Measurements from ENCODE around the gene ARPP19.

Gene ARPP19

DNA sequence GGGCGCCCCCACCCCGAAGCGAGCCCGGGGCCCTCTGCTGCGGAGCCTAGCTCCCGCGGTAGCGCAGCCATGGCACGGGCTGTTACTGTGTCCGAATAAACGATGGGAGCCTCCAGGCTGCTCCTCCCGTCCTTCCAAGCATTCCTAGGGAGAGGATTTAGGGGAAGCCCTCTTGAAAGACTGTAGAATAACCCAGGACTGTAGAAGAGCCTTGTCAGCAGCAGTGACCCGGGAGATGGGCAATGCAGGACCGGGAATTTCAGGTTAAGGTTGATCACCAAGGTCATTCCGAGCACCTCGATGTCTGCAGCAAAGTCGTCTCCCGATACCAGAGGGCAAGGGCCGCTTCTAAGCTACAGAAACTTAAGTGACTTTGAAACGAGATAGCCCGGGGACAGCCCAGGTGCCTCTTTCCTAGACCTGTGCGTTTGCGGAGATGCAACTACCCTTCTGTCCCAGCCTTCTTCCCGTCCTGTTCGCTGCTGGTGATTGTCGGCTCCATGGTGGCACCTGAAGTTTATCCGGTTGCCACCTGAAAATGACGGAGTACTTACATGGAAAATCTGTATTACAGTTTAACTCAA lies 39.4 kb downstream of the ARPP19 start:
- no peak for DNase-seq (ENCODE audit: low read depth)
- peak overlapping the region; percentile 65 for H3K4me3 ChIP-seq (ENCODE audit: control insufficient read depth, low read depth, low read length)
- TF ChIP-seq, protein P1, sequence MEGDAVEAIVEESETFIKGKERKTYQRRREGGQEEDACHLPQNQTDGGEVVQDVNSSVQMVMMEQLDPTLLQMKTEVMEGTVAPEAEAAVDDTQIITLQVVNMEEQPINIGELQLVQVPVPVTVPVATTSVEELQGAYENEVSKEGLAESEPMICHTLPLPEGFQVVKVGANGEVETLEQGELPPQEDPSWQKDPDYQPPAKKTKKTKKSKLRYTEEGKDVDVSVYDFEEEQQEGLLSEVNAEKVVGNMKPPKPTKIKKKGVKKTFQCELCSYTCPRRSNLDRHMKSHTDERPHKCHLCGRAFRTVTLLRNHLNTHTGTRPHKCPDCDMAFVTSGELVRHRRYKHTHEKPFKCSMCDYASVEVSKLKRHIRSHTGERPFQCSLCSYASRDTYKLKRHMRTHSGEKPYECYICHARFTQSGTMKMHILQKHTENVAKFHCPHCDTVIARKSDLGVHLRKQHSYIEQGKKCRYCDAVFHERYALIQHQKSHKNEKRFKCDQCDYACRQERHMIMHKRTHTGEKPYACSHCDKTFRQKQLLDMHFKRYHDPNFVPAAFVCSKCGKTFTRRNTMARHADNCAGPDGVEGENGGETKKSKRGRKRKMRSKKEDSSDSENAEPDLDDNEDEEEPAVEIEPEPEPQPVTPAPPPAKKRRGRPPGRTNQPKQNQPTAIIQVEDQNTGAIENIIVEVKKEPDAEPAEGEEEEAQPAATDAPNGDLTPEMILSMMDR (conservative IDR thresholded peaks at IDR 0.05; ENCODE audit: control insufficient read depth, insufficient read depth, low read depth, low read length): no peak

DNA sequence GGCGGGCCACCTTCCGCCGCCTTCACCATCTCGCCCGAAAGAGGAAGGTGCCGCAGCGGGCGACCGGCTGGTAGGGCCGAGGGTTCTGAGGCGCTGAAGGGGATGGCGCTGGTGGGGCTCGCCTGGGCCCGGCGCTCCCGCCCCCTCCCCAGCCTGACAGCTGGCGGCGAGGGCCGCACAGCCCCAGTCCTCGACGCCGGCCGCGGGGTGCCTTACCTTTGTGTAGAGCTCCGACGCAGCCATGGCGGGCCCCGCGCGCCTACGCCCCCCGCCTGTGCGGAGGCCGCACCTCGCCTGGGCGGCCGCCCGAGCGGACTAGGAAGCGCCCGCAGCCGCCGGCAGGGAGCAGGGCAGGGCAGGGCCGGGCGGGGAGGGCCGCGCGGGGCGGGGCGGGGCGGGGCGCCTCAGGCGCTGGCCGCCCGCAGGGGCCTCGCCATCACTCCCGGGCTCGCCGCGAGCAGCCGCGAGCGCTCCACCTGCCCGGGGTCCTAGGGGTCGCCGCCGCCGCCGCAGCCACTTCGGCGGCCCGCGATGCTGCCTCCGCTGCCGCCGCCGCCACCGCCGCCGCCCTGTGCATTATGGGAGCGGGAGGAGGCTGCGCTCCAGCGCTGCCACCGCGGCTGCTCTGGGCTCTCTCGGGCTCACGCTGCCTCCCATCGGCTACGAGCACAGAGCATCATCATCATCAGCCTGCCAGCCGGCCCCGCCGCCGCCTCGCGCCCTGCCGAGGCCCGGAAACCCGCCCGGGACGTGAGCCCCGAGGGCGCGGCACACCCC lies 40.1 kb downstream of the ARPP19 start, which contains the start of gene MYO5A:
MYO5A (minus strand) TSS at position 317 of the 777 bp plus-strand sequence; CDS start at position 243, 74 bp downstream.
- H3K4me3 ChIP-seq (ENCODE audit: control insufficient read depth, low read depth, low read length): peak within 1 kb of the TSS; percentile 80
- TF ChIP-seq, protein P1 (conservative IDR thresholded peaks at IDR 0.05; ENCODE audit: control insufficient read depth, insufficient read depth, low read depth, low read length): no peak
- DNase-seq (ENCODE audit: low read depth): peak; percentile 68

GRCh38 chr15:52527911-52528563 lies 40.8 kb downstream of the ARPP19 start:
- H3K4me3 ChIP-seq (ENCODE audit: control insufficient read depth, low read depth, low read length): peak overlapping the region; percentile 80
- TF ChIP-seq, protein P1 (conservative IDR thresholded peaks at IDR 0.05; ENCODE audit: control insufficient read depth, insufficient read depth, low read depth, low read length): no peak
- no peak for DNase-seq (ENCODE audit: low read depth)

DNA sequence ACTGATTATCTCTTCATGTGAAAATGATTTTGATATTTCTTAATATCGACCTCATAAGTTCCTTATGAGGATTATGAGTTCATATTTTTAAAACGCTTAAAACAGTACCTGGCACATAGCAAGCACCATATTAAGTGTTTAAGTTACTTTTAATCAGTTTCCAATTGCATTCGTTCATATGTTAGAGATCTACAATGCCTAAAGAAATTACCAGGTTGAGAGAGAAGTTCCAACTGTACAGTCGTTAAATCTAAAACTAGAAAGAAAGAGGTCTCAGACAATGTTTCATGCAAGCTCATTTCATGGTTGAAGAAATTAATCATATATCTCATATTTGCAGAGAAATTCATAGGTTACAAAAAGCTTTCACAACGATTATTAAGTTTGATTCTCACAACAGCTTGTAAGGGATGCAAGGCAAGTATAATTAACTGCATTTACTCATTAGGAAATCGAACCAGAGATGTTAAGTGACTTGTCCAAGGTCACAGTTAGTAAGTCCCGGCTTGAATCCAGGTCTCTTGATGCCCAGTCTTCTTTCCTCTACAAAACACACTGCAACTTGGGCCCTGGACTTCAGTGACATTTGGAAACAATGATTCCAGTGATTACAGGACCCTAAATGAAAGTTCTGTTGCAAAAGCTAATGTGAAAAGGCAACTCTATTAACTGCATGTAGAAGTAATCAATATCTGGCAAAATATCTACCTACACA lies 41.5 kb downstream of the ARPP19 start:
- TF ChIP-seq, protein P1 (conservative IDR thresholded peaks at IDR 0.05; ENCODE audit: control insufficient read depth, insufficient read depth, low read depth, low read length): no peak
- H3K4me3 ChIP-seq (ENCODE audit: control insufficient read depth, low read depth, low read length): peak overlapping the region; percentile 80
- no peak for DNase-seq (ENCODE audit: low read depth)

DNA sequence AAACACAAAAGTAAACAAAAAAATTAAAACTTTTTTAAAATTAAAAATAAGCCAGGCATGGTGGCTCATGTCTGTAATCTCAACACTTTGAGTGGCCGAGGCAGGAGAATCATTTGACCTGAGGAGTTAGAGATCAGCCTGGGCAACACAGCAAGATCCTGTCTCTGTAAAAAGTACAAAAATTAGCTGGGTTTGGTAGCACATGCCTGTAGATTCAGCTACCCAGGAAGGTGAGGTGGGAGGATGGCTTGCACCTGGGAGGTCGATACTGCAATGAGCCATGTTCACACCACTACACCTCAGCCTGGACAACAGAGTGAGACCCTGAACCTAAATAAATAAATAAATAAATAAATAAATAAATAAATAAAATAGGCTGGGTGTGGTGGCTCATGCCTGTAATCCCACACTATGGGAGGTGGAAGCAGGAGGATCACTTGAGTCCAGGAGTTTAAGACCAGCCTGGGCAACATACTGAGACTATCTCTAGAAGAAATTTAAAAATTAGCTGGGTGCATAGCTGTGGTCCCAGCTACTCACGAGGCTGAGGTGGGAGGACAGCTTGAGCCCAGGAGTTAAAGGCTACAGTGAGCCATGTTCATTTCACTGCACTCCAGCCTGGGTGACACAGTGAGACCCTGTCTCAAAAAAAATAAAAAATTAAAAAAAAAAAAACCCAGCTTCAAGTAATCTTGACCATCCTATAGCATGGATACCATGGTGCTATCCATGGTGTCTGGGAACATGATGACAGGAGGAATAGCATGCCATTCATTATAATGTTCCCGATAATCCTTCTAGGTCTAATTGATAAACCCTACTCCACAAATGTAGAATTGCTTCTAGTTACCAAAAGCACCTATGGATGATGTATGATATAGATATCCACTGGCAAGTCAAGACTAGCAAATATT lies 44.4 kb downstream of the ARPP19 start:
- H3K4me3 ChIP-seq (ENCODE audit: control insufficient read depth, low read depth, low read length): no peak overlapping the region
- DNase-seq (ENCODE audit: low read depth): no peak
- TF ChIP-seq, protein P1 (conservative IDR thresholded peaks at IDR 0.05; ENCODE audit: control insufficient read depth, insufficient read depth, low read depth, low read length): no peak
